Stimulated activated CD8-positive, alpha-beta memory T cell treated with anti-CD3 and anti-CD28 coated beads, Interleukin-7, amount 100 ng/mL, for 4 hours (primary cell): ENCODE data around the gene DCAF15.
"Not testable (repeated sequence)": the region's sequence is repeated elsewhere in the genome, so short reads cannot be mapped to it uniquely, and the experiment has no call there.

ENCODE experiments used
- DNase-seq, 2 donors: peaks; one replicate each; pipeline ENCODE4 v3.0.0-alpha.2; 2020; ENCODE audit warnings: low read depth in 2 of 2

DCAF15 gene

DNA sequence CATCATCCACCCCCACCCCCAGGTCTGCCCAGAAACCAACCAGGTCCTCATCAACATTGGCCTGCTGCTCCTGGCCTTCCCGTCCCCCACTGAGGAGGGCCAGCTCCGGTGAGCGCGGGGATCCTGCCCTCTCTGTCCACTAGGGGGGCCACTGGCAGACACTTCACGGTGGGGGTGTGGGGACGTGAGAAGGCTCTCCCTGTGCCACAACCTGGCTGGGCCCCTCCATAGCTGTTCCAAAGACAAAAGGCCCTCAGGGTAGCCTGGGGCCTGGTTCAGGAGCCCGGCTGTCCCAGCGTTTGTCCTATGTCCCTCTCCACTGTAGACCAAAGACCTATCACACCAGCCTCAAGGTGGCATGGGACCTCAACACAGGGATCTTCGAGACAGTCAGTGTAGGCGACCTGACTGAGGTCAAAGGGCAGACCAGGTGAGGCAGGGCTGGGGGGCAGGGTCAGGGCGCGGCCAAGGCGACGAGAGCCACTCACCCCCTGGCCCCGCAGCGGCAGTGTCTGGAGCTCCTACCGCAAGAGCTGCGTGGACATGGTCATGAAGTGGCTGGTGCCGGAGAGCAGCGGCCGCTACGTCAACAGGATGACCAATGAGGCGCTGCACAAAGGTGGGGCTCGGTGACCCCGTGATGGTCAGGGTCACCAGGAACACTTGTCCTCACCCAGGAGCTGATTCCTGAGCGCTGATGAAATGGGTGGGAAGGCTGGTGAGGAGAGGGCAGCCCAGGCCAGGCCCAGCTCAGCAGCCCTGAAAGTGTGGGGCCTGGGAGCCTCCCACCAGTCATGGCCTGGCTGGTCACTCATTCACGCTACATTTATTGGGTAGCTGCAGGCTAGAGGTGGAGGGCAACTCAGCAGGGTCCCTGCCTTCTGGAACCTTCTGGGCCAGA lies 7.9 kb downstream of the DCAF15 start:
- no peak for DNase-seq

GRCh38 chr19:13960863-13961784 lies 8.8 kb downstream of the DCAF15 start:
- no peak for DNase-seq

- DNase-seq: no peak
Observed at GRCh38 chr19:13961826-13962698, 9.8 kb downstream of the DCAF15 start.

DNA sequence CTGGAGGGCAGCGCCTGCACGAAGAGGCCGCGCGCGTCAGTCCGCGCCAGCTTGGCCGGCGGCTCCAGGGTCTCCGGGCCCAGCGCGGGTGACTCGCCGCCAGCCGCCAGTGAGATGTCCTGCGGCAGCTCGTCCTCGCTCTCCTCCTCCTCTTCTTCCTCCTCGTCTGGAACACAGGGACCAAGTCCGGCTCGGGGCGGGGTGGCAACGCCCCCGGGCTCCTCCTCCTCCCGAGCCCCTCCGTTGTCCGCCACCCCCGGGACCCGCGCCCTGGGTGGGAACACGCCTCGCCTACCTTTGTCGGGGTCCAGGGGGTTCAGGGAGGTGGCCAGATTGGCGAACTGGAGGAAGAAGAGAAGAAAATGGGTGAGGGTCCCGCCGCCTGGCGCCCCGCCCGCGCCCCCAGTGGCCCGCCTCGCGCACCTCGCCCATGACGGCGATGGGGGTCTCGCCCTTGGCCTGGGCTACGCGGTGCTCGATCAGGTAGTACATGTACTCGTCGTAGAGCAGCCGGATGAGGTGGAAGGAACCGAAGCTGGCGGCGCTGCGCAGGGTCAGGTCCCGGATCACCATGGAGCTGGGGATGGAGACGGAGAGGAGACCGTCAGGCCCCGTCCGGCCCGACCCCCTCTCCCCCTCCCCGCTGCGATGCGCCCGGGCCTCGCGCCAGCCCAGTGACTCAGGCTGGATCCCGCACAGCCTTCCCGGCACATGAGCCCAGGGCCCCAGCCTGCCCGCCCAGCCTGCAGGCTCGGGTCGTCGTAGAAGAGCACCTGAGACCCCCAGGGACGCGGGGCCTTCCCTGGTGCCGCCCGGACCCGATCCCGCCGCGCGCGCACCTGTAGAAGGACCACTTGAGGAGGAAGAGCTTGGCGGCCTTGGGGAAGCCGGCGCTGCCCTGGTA lies 10.6 kb downstream of the DCAF15 start:
- no peak for DNase-seq

- DNase-seq: no peak
Observed at GRCh38 chr19:13963603-13964105, 11.3 kb downstream of the DCAF15 start.

DNA sequence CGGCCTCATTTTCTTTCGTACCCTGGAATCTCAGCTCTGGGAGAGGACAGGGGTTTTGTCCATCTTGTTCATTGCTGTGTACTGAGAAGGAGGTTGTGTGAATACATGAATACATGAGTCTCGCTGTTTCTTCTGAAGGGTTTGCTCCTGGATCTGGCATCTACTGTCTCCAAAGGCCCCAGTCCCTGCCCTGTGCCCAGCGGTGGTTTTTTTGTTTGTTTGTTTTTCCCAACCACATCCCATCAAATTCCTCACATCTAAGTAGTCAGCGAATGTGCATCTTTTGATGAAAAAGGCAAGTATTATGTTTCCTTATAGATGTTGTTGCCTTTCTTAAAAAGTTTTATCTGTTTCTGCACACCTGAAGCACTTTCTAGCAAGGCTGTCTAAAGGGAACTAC lies 12.5 kb downstream of the DCAF15 start:
- no peak for DNase-seq

DNA sequence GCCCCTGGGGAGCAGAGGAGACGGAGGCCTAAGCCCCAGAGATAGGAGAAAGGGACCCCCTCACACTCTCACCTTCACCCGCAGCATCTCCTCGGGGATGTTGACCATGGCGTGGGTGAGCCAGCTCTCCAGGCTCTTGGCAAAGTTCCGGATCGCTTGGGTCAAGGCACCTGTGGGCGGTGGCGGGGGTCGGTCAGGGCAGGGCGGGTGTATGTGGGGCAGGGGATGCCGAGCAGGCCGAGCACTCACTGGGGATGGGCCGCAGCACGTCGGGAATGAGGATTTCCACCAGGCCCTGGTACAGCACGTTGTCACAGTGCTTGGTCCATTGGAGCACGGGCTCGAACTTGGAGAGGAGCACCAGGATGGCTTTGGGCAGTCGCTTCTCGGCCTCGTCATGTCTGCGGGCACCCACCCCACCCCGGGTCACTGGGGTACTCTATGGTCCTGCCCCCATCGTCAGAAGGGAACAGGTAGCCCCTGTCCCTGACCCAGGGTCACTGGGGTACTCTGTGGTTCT lies 13.1 kb downstream of the DCAF15 start:
- DNase-seq: no peak

GRCh38 chr19:13965926-13966683 lies 13.8 kb downstream of the DCAF15 start:
- DNase-seq: no peak

DNA sequence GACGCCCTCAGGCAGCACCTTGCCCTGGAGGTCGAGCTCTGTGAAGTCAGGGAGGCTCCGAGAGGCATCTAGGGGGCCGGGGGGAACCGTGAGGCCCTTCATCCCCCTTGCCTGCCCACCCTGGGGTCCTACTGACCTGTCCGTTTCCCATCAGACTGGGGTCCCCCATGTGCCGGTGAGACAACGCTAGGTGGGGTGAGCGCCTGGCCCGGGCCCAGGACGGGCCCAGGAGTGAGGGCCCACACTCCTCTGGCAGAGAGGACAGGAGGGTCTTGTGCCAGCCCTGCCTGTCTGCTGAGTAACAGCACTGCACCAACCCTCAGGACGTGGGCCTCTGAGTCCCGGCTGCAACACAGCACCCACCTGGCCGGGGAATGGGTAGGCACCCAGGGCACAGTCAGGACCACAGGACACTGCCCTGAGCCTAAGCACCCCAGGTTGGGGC lies 14.4 kb downstream of the DCAF15 start:
- no peak for DNase-seq

GRCh38 chr19:13967206-13967605 lies 14.9 kb downstream of the DCAF15 start:
- DNase-seq: not testable (repeated sequence)

GRCh38 chr19:13968383-13968935 lies 16.1 kb downstream of the DCAF15 start:
- no peak for DNase-seq

DNA sequence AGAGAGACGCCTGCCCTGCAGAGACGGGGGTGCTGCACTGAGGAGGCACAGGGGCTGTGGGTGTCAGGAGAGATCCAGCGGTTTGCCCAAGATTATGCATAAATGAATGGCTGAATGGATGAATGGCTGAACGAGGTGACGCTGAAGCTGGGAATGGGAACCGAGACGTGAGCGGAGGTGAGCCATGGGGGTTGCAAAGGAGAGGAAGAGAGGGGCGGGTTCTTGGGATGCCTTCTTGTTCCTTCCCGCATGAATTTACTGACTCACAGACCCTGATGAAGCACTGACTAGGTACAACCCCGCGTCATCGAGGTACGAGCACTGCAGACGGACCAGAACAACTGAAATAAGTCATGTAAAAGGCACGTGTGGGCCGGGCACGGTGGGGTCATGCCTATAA lies 16.7 kb downstream of the DCAF15 start:
- DNase-seq: no peak

- no peak for DNase-seq
Observed at GRCh38 chr19:13969897-13970296, 17.6 kb downstream of the DCAF15 start.

GRCh38 chr19:13971868-13972267 lies 19.6 kb downstream of the DCAF15 start:
- DNase-seq: not testable (repeated sequence)

GRCh38 chr19:13972368-13973155 lies 20.3 kb downstream of the DCAF15 start:
- DNase-seq: no peak

DNA sequence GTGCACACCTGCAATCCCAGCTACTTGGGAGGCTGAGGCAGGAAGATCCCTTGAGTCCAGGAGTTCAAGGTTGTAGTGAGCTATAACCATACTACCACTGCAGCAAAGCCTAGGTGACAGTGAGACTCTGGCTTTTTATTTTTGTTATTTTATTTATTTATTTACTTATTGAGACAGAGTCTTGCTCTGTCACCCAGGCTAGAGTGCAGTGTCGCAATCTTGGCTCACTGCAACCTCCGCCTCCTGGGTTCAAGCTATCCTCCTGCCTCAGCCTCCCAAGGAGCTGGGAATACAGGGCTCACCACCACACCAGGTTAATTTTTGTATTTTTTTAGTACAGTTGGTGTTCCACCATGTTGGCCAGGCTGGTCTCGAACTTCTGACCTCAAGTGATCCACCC lies 21.2 kb downstream of the DCAF15 start:
- not testable (repeated sequence) for DNase-seq

DNA sequence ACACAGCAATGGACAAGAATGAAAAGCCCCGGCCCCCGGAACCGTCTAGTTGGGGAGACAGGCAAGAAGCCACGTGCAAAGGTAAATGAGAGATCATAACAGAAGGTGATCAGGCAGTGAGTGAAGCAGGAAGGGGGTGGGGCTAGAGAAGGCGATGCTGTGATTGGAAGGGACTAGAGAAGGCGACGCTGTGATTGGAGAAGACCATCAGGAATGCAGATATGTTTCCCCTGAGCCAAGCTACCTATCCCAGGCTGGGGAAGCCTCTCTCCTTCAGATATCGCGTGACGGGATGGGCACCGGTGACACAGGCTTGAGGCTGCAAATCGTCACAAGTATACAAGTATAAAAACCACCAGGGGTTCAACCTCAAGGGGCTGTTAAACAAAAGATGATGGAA lies 21.8 kb downstream of the DCAF15 start:
- no peak for DNase-seq

DNA sequence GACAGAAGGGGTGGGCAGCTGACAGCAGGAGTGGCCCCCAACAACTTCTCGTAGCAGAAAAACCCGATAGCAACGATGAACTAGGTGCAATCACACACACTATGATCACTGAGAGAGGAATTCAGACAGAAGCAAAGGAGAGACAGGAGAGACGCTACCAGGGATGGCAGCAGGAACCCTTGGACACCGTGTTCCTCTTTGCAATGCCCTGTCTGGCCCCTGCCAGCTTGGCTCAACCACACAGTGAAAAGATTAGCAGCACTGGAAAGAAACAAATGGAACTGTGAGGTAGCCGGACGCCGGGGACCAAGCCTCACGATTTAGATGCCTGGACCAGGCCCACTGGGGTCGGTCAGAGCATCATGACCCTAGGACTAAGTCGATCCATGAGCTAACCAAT lies 23.6 kb downstream of the DCAF15 start:
- DNase-seq: no peak
